Activated CD8-positive, alpha-beta T cell treated with anti-CD3 and anti-CD28 coated beads, Interleukin-2, amount 10 ng/mL, durations not matched to agents 7 days and 5 days (primary cell): ENCODE data around the gene ENAM. TPM values are rescaled to one million over a fixed set of nuclear protein-coding genes. Genes with fewer than 3 reads are reported as not detected.
"Not testable (repeated sequence)": the region's sequence is repeated elsewhere in the genome, so short reads cannot be mapped to it uniquely, and the experiment has no call there.

ENCODE experiments used
- ATAC-seq: fragments of 150-1000 bp; cut with Tn5 transposase; one replicate; pipeline ENCODE4 v1.10.0; 2021; ENCODE audit warnings: moderate library complexity
- CTCF ChIA-PET: fragments of 350-600 bp; sonication (Branson Sonifier 250); formaldehyde crosslinking; loops from one replicate; lab custom pipeline; 2021; ENCODE audit warnings: antibody characterized with exemption; lab: Charles Lee
- POLR2A ChIA-PET: fragments of 350-600 bp; sonication (Branson Sonifier 250); formaldehyde crosslinking; loops from one replicate; lab custom pipeline; 2021; ENCODE audit warnings: antibody characterized with exemption; lab: Charles Lee
- DNase-seq: peaks from one replicate; pipeline ENCODE4 v3.0.0-alpha.2; 2020
- H3K27ac Mint-ChIP-seq: one replicate; pipeline ENCODE4 v1.8.0; 2021; ENCODE audit warnings: mild to moderate bottlenecking, mixed read lengths
- H3K27me3 Mint-ChIP-seq: one replicate; pipeline ENCODE4 v1.8.0; 2021; ENCODE audit warnings: low read depth, mixed read lengths
- H3K36me3 Mint-ChIP-seq: one replicate; pipeline ENCODE4 v1.8.0; 2021; ENCODE audit warnings: low read depth, mixed read lengths
- H3K4me1 Mint-ChIP-seq: one replicate; pipeline ENCODE4 v1.8.0; 2021; ENCODE audit warnings: low read depth, mixed read lengths
- H3K4me3 Mint-ChIP-seq: one replicate; pipeline ENCODE4 v1.8.0; 2021; ENCODE audit warnings: mild to moderate bottlenecking, mixed read lengths
- H3K9me3 Mint-ChIP-seq: one replicate; pipeline ENCODE4 v1.8.0; 2022; ENCODE audit warnings: mixed read lengths; ENCODE audit not compliant: insufficient read depth
- total RNA-seq, 2 experiments: library from RNA; stranded (reverse); gene quantifications; one replicate each; pipeline ENCODE4 v1.2.3, GENCODE V29; 2021

The ENAM gene
- total RNA-seq, 2 experiments from 2014 or later: not detected

DNA sequence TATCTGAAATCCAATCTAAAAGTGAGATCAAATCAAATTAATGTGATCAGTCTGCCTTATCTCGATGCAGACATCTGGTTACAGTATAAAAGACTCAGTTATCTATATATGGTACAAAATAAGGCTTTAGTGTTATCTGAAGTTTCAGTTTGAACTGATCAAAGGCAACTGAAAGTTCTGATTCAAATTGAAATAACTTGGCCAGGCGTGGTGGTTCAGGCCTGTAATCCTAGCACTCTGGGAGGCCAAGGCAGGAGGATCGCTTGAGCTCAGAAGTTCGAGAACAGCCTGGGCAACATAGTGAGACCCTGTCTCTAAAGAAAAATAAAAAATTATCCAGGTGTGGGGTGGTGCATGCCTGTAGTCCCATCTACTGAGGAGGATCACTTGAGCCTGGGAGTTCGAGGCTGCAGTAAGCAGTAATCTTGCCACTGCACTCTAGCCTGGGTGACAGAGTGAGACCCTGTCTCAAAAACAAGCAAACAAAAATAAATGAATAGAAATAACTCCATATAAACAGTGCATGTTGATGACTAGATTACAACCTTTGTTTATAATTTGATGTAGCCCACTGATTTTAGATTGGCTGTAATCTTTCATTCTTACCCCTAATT is 32.9 kb downstream of the ENAM start:
- H3K27me3 Mint-ChIP-seq: peaks cover 10% of the 10 kb centered on the region
- H3K36me3 Mint-ChIP-seq, H3K4me3 Mint-ChIP-seq, DNase-seq, H3K27ac Mint-ChIP-seq, H3K9me3 Mint-ChIP-seq: not testable (repeated sequence)
- POLR2A ChIA-PET: interaction anchor here (0.6 kb wide), 1 partner anchor 29 kb away, joined by 3 read pairs; no protein-coding TSS in a partner anchor
- peaks cover 27% of the 10 kb centered on the region for H3K4me1 Mint-ChIP-seq
- ATAC-seq: peak; percentile 57
- CTCF ChIA-PET: interaction anchor here (1.0 to 1.5 kb wide), 2 partner anchors 10 to 43 kb away, joined by 4 read pairs; no protein-coding TSS in a partner anchor

DNA sequence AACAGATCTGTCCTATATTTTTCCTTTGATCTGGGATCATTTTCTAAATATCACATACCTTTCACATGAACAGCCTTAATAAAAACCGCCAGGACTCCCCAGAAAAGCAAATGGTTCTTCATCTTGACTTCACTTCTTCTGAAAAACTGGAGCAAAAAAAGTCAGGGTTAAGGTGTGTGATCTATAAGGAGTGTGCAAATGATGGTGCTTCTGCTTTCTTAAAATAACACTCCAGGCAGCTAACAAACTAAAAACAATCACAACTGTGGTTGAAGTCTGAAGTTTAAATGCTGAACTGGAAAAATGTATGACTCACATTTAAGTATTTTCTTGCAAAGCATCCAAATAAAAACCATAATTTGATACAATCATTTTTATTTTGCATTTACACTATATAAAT is 37.8 kb downstream of the ENAM start, which contains the start of gene JCHAIN:
Gene JCHAIN, minus strand, starts transcription at position 140 of the 400 bp plus-strand sequence. Its CDS starts 18 bp downstream, at position 122.
- H3K4me1 Mint-ChIP-seq: peaks cover 20% of the 10 kb centered on the region
- ATAC-seq (no peak), DNase-seq (no peak)
- peaks cover 2% of the 10 kb centered on the region for H3K27me3 Mint-ChIP-seq
- H3K9me3 Mint-ChIP-seq: no peaks in the 10 kb centered on the region
- H3K36me3 Mint-ChIP-seq: no peaks in the 10 kb centered on the region
- ChIA-PET POLR2A (no interaction called here), CTCF (interaction anchor here (0.9 to 2.5 kb wide), 6 partner anchors 10 to 69 kb away, joined by 3 to 8 read pairs (median 4); no protein-coding TSS in a partner anchor)
- H3K27ac Mint-ChIP-seq: no peak within 1 kb of the TSS
- H3K4me3 Mint-ChIP-seq: no peak within 1 kb of the TSS

DNA sequence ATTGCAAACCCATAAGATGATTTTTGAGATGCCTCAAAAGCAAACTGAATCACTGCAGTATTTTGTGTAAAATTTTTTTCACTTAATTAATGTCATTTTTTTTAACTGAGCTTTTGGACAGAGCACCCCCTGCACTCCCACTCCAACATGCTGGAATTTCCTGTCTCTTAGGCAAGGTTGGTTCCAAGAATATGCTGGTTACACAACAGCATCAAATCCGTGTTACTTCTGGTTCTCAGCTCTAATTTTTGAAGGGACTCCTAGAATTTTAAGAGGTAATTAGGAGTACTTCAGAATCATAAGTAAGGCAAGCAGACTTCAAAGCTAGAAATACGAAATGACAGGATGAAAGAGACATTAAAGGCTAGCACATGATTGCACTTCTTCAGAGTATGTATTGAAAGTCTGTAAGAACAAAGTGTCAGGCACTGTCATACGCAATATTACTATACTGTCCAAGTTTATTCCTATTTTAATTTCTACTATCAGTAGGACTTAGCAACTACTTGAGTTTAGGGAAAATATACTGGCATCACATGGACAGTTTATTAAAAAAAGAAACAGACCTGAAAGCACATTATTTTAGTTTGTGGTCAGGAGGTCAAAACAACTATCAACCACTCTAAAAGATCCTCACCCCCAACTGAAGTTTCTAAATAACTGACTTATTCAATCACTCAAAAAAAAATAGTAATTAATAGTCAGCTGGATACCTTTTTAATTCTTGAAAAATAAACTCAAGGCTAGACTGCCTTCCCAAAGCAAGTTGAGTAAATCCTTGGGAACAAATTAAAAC is 39.4 kb downstream of the ENAM start:
- ChIA-PET POLR2A (no interaction called here), CTCF (interaction anchor here (0.8 to 2.5 kb wide), 7 partner anchors 10 to 67 kb away, joined by 3 to 8 read pairs (median 4); no protein-coding TSS in a partner anchor)
- peaks cover 2% of the 10 kb centered on the region for H3K27me3 Mint-ChIP-seq
- DNase-seq (no peak), ATAC-seq (no peak)
- H3K9me3 Mint-ChIP-seq: no peaks in the 10 kb centered on the region
- H3K4me1 Mint-ChIP-seq: peaks cover 10% of the 10 kb centered on the region
- H3K27ac Mint-ChIP-seq: no peak overlapping the region
- no peak overlapping the region for H3K4me3 Mint-ChIP-seq
- no peaks in the 10 kb centered on the region for H3K36me3 Mint-ChIP-seq

DNA sequence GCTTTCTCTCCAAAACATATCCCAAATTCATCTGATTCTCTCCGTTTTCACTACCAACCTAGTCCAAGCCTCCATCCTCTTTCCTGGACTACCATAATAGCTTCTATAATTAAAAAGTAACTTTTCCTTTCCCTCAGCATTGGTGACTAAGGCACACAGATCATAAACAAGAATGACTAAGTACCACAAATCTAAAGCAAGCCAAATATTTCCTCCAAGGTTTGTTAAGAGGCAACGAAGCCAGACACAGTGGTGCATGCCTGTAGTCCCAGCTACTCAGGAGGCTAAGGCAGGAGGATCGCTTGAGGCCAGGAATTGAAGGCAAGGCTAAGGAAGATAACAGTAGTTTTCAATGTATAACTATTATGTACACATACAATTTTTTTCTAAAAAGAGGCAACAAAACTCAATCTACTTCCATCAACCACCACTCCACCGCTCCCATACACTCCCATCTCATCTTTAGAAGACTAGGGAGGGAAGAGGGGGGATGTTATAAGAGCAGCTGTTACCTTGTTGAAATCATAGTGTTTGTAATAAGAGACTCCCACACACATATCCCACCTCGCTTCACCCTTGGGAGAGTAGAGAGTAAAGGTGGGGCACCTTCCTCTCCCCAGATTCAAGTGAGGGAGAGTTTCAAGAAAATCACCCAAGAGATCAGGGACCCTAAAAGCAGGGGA is 41.9 kb downstream of the ENAM start:
- CTCF ChIA-PET: interaction anchor here (1.3 to 2.5 kb wide), 2 partner anchors 9 to 17 kb away, joined by 4 to 5 read pairs; no protein-coding TSS in a partner anchor
- Mint-ChIP-seq H3K27me3 (peaks cover 6% of the 10 kb centered on the region), H3K27ac (no peak overlapping the region), H3K4me1 (peaks cover 10% of the 10 kb centered on the region), H3K9me3 (no peaks in the 10 kb centered on the region), H3K4me3 (no peak overlapping the region), H3K36me3 (no peaks in the 10 kb centered on the region)
- POLR2A ChIA-PET: interaction anchor here (0.6 kb wide), 1 partner anchor 999 kb away, joined by 3 read pairs; no protein-coding TSS in a partner anchor
- DNase-seq (no peak), ATAC-seq (no peak)

DNA sequence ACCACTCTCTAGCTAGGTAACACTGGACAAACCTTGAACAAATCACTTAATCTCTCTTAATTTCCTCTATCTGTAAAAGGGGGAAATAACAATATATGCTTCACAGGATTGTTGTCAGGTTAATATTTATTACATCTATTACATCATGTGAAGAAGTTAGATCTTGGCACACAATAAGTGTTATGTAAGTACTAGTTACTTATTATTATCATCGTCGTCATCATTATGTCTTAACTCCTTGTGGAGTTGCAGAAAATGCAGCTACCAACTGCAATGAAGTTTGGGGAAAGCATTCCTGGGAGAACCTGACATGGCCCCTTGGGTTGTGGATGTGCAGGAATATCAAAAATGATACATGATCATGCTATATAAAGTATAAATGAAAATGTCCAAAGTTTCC is 42.5 kb downstream of the ENAM start:
- Mint-ChIP-seq H3K4me3 (no peak overlapping the region), H3K36me3 (no peaks in the 10 kb centered on the region), H3K27ac (no peak overlapping the region), H3K9me3 (no peaks in the 10 kb centered on the region), H3K4me1 (peaks cover 15% of the 10 kb centered on the region), H3K27me3 (peaks cover 6% of the 10 kb centered on the region)
- no peak for ATAC-seq
- CTCF ChIA-PET: interaction anchor here (0.7 to 2.5 kb wide), 2 partner anchors 8 to 68 kb away, joined by 4 to 5 read pairs; no protein-coding TSS in a partner anchor
- POLR2A ChIA-PET: no interaction called here
- no peak for DNase-seq

DNA sequence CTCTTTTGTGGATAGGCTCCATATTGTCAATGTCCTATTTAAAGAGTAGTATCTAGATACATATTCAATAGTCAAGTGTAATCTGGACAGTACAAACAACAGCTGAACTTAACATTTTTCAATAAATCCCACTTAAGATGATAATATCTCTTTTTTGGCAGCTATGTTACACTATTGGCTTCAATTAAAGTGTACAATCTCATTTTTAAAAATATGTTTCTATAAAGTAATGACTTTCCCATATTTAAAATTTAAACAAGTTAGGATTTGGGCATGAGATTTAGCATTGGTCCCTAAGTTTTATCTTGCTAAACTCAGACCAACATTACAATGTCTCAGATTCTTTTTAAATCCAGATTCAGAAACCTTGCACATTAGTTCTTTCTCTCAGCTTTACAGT is 45.6 kb downstream of the ENAM start:
- POLR2A ChIA-PET: no interaction called here
- Mint-ChIP-seq H3K36me3 (no peaks in the 10 kb centered on the region), H3K27me3 (peaks cover 6% of the 10 kb centered on the region), H3K4me1 (peaks cover 35% of the 10 kb centered on the region), H3K27ac (no peak overlapping the region), H3K4me3 (no peak overlapping the region), H3K9me3 (no peaks in the 10 kb centered on the region)
- DNase-seq: no peak
- no peak for ATAC-seq
- CTCF ChIA-PET: no interaction called here

DNA sequence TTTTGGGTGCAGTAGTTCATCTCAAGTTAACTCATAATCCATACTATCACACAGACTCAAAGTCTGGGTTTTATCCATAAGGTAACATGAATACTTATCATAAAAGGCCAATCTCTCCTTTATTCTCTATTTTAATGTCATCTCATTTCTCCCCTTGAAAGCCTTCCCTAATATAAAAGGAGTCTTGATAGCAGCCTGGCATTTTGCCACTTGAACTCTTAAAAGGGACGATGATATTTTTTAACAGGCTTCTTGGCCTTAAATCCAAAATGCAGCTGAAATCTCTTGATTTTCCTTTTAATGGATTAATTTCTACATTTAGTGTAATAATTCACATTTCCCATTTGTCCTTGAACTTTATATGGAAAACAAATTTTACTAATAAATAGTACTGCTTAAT is 46.2 kb downstream of the ENAM start:
- Mint-ChIP-seq H3K27me3 (peaks cover 6% of the 10 kb centered on the region), H3K27ac (no peak overlapping the region), H3K4me1 (peaks cover 40% of the 10 kb centered on the region), H3K4me3 (no peak overlapping the region), H3K9me3 (no peaks in the 10 kb centered on the region), H3K36me3 (peaks cover 3% of the 10 kb centered on the region)
- ATAC-seq: no peak
- ChIA-PET POLR2A (no interaction called here), CTCF (interaction anchor here (1.1 kb wide), 1 partner anchor 9 kb away, joined by 3 read pairs; no protein-coding TSS in a partner anchor)
- DNase-seq: no peak

DNA sequence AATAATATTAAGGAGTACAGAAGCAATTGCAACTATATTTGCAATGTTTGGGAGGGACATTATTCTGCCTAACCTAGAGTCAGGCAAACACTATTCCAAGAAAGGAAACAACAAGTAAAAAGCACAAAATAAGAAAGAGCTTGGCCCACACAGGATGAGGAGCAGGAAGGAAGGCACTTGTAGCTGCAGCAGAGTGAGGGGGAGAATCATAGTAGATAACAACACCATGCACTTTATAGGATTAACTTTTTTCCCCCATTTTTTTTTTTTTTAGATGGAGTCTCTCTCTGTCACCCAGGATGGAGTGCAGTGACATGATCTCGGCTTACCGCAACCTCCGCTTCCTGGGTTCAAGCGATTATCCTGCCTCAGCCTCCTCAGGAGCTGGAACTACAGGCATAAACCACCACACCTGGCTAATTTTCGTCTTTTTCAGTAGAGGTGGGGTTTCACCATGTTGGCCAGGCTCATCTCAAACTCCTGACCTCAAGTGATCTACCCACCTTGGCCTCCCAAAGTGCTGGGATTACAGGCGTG is 48.1 kb downstream of the ENAM start:
- Mint-ChIP-seq H3K27me3 (peaks cover 4% of the 10 kb centered on the region), H3K9me3 (no peaks in the 10 kb centered on the region), H3K4me3 (peak overlapping the region; percentile 7), H3K36me3 (peaks cover 7% of the 10 kb centered on the region), H3K27ac (peak overlapping the region; percentile 67), H3K4me1 (peaks cover 53% of the 10 kb centered on the region)
- ChIA-PET CTCF (interaction anchor here (1.0 to 3.1 kb wide), 4 partner anchors 11 to 58 kb away, joined by 4 to 18 read pairs (median 16); no protein-coding TSS in a partner anchor), POLR2A (no interaction called here)
- ATAC-seq (peak; percentile 42), DNase-seq (no peak)

DNA sequence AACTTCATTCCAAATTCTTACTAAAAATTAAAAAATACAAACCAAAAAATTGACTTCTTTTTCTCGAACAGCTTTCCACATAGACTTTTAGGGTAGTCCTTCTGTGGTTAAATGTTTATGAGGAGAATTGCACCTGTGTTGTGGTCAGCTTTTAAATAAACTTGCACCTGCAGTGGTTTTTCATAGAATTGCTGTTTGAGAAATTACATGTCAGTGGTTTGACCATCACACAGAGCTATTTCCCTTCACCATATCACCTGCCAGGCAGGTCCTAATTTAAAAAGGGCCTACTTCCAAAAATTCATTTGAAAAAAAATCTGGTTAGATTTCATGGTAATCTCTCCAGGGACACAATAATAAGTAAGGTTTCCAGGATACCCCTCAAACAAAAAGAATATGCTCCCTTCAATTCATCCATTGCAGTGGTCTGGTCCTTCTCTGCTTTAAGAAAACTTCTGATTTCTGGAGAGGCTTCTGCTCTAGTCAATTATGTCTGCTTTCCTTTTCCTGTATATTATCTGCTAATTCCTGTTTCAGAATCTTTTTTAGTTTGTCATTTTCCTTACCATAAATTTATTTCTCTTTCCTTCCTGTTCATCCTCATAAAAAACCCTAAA is 49.9 kb downstream of the ENAM start:
- peaks cover 3% of the 10 kb centered on the region for H3K27me3 Mint-ChIP-seq
- H3K36me3 Mint-ChIP-seq: peaks cover 10% of the 10 kb centered on the region
- DNase-seq (peak; percentile 37), ATAC-seq (peak; percentile 69)
- ChIA-PET CTCF (interaction anchor here (1.0 to 3.1 kb wide), 7 partner anchors 9 to 58 kb away, joined by 3 to 18 read pairs (median 4); no protein-coding TSS in a partner anchor), POLR2A (interaction anchor here (0.6 to 1.1 kb wide), 4 partner anchors 11 to 57 kb away, joined by 3 to 4 read pairs (median 3); no protein-coding TSS in a partner anchor)
- H3K27ac Mint-ChIP-seq: peak overlapping the region; percentile 80
- H3K4me3 Mint-ChIP-seq: peak overlapping the region; percentile 44
- no peaks in the 10 kb centered on the region for H3K9me3 Mint-ChIP-seq
- peaks cover 53% of the 10 kb centered on the region for H3K4me1 Mint-ChIP-seq

DNA sequence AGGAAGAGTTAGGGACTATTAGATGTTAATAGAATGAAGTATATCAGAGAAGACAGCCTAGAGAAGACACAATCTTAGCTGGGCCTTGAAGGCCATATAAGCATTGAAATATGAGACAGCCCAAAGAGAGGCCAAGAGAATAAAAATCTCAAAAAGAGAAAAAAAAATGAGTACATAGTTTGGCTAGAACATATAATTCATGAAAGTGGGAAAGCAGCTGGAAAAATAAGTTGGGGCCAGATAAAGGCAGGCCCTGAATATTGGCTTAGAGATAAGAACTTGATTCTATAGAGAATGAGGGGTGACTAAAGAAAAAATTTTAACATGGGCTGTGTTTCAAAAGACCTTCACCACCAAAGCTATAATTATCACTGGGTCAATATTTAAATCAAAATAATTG is 52.4 kb downstream of the ENAM start:
- H3K4me3 Mint-ChIP-seq: no peak overlapping the region
- H3K27ac Mint-ChIP-seq: no peak overlapping the region
- ChIA-PET CTCF (interaction anchor here (1.1 to 1.9 kb wide), 3 partner anchors 29 to 56 kb away, joined by 3 to 7 read pairs (median 4); no protein-coding TSS in a partner anchor), POLR2A (no interaction called here)
- peaks cover 50% of the 10 kb centered on the region for H3K4me1 Mint-ChIP-seq
- H3K27me3 Mint-ChIP-seq: no peaks in the 10 kb centered on the region
- ATAC-seq (no peak), DNase-seq (no peak)
- H3K9me3 Mint-ChIP-seq: no peaks in the 10 kb centered on the region
- H3K36me3 Mint-ChIP-seq: peaks cover 10% of the 10 kb centered on the region
